ENCODE data around the gene SLC25A48.

- no peak for TF ChIP-seq CTCF (IDR thresholded peaks at IDR 0.05)
- TF ChIP-seq POLR2A (IDR thresholded peaks at IDR 0.05), result no peak
Observed at GRCh38 chr5:135890296-135890695, 55.8 kb downstream of the SLC25A48 start.

Data from heart left ventricle (tissue), 13 donors.